ENCODE results near the gene PHF21A. TPM values are rescaled to one million over a fixed set of nuclear protein-coding genes. Genes with fewer than 3 reads are reported as not detected.
"Not testable (repeated sequence)": the region's sequence is repeated elsewhere in the genome, so short reads cannot be mapped to it uniquely, and the experiment has no call there.

The PHF21A gene
- total RNA-seq, 4 donors from 2014 or later: 30.4 to 58.5 (median 49.4) TPM

- Histone ChIP-seq H3K9me3 (no peaks in the 10 kb centered on the region), H3K4me1 (peaks cover 0 to 48% (median 17%) of the 10 kb centered on the region in 4 donors), H3K4me3 (peak overlapping the region; percentile 42 to 67 (median 57)), H3K27ac (peak overlapping the region; percentile 32 to 90 (median 74)), H3K36me3 (peaks cover 0 to 41% (median 0%) of the 10 kb centered on the region in 3 donors), H3K27me3 (no peaks in the 10 kb centered on the region)
- TF ChIP-seq CTCF (IDR thresholded peaks at IDR 0.05): no peak
- 15 to 17% methylated on average over 8 of the region's 8 CpGs for WGBS, 2 donors
- DNase-seq (ENCODE audit: low spot score in 2 of 2): no peak
Observed at GRCh38 chr11:45900916-45901617, 220.2 kb downstream of the PHF21A start.

GRCh38 chr11:45900175-45900800 lies 221.0 kb downstream of the PHF21A start:
- Histone ChIP-seq H3K36me3 (peaks cover 0 to 34% (median 0%) of the 10 kb centered on the region in 3 donors), H3K4me3 (peak overlapping the region; percentile 42 to 67 (median 57)), H3K4me1 (peaks cover 0 to 48% (median 17%) of the 10 kb centered on the region in 4 donors), H3K27ac (peak overlapping the region; percentile 32 to 90 (median 74))
- not testable (repeated sequence) for H3K27me3 ChIP-seq; H3K9me3 ChIP-seq; DNase-seq (ENCODE audit: low spot score in 2 of 2)
- 2 to 7% methylated on average over 14 to 25 of the region's 59 CpGs for WGBS, 2 donors
- peak in 1 of 2 donors; percentile 1 for TF ChIP-seq EP300 (IDR thresholded peaks at IDR 0.05)

GRCh38 chr11:45899448-45900174 lies 221.6 kb downstream of the PHF21A start:
- WGBS, 2 donors: 2% methylated on average over 22 to 26 of the region's 62 CpGs
- H3K27ac ChIP-seq: peak overlapping the region; percentile 65 to 90 (median 75)
- peaks cover 0 to 27% (median 0%) of the 10 kb centered on the region in 3 donors for H3K36me3 ChIP-seq
- TF ChIP-seq POLR2A (IDR thresholded peaks at IDR 0.05) (peak in 1 of 2 donors; percentile 63), CTCF (IDR thresholded peaks at IDR 0.05) (peak in 1 of 5 experiments; percentile 24), EP300 (IDR thresholded peaks at IDR 0.05) (peak in 1 of 2 donors; percentile 59)
- peak overlapping the region; percentile 26 to 67 (median 52) for H3K4me3 ChIP-seq
- H3K27me3 ChIP-seq: no peaks in the 10 kb centered on the region
- H3K4me1 ChIP-seq: peaks cover 0 to 48% (median 17%) of the 10 kb centered on the region in 4 donors
- DNase-seq (ENCODE audit: low spot score in 2 of 2): peak; percentile 72 to 78
- H3K9me3 ChIP-seq: no peaks in the 10 kb centered on the region

GRCh38 chr11:45899086-45899447 lies 222.2 kb downstream of the PHF21A start:
- Histone ChIP-seq H3K4me1 (peaks cover 0 to 48% (median 17%) of the 10 kb centered on the region in 4 donors), H3K27me3 (no peaks in the 10 kb centered on the region), H3K27ac (peak overlapping the region; percentile 65 to 90 (median 75)), H3K36me3 (peaks cover 0 to 22% (median 0%) of the 10 kb centered on the region in 3 donors), H3K4me3 (peak overlapping the region; percentile 26 to 67 (median 52)), H3K9me3 (no peaks in the 10 kb centered on the region)
- TF ChIP-seq EP300 (IDR thresholded peaks at IDR 0.05) (no peak), POLR2A (IDR thresholded peaks at IDR 0.05) (no peak), CTCF (IDR thresholded peaks at IDR 0.05) (no peak)
- 10 to 13% methylated on average over 3 of the region's 3 CpGs for WGBS, 2 donors
- DNase-seq (ENCODE audit: low spot score in 2 of 2): no peak

GRCh38 chr11:45897556-45897955 lies 223.7 kb downstream of the PHF21A start:
- 84 to 92% methylated on average over 3 to 6 of the region's 6 CpGs for WGBS, 2 donors
- no peak for DNase-seq (ENCODE audit: low spot score in 2 of 2)

More at GRCh38 chr11:45897556-45897955, 223.7 kb downstream of the PHF21A start:
- Histone ChIP-seq H3K27me3 (no peaks in the 10 kb centered on the region), H3K4me3 (no peak overlapping the region), H3K9me3 (no peaks in the 10 kb centered on the region), H3K27ac (peak overlapping the region in 2 of 4 donors; percentile 33 to 90), H3K36me3 (peaks cover 0 to 7% (median 0%) of the 10 kb centered on the region in 3 donors), H3K4me1 (peaks cover 0 to 51% (median 17%) of the 10 kb centered on the region in 4 donors)
- TF ChIP-seq CTCF (IDR thresholded peaks at IDR 0.05) (no peak), POLR2A (IDR thresholded peaks at IDR 0.05) (no peak), EP300 (IDR thresholded peaks at IDR 0.05) (no peak)
